HepG2 (cell line): ENCODE measurements around the gene SERPINF2. TPM values are rescaled to one million over a fixed set of nuclear protein-coding genes. Genes with fewer than 3 reads are reported as not detected.

Source experiments
- HMG20A ChIP-seq: IDR thresholded peaks from 2 replicates; pipeline ENCODE4 v1.6.1; 2016; ENCODE audit warnings: borderline replicate concordance
- KDM2A ChIP-seq: sonication (generic); formaldehyde crosslinking; IDR thresholded peaks from 2 replicates; pipeline ENCODE4 v1.4.0; 2020; ENCODE audit warnings: low read depth, missing genetic modification reagents, borderline replicate concordance
- MXI1 ChIP-seq: IDR thresholded peaks from 3 replicates; pipeline ENCODE4 v1.6.1; 2012; ENCODE audit warnings: low read depth, low read length, inconsistent platforms, borderline replicate concordance
- SMYD3 ChIP-seq: sonication (generic); formaldehyde crosslinking; IDR thresholded peaks from 2 replicates; pipeline ENCODE4 v1.8.1; 2023; ENCODE audit warnings: mild to moderate bottlenecking, missing genetic modification reagents
- ZNF24 ChIP-seq: fragments of 450-650 bp; IDR thresholded peaks from 2 replicates; pipeline ENCODE4 v1.6.1; 2017; ENCODE audit warnings: antibody characterized with exemption, mild to moderate bottlenecking
- ZNF781 ChIP-seq: sonication (generic); formaldehyde crosslinking; IDR thresholded peaks from 2 replicates; pipeline ENCODE4 v1.5.1; 2020; ENCODE audit warnings: borderline replicate concordance, mild to moderate bottlenecking, missing genetic modification reagents; ENCODE audit errors: not compliant biosample characterization
- polyA plus RNA-seq, 8 experiments: library from polyadenylated mRNA; depleted of rRNA in 3 of 8; stranded (reverse) in 7 of 8; unstranded in 1 of 8; fragments of >200 nt; fragmentation: Illumina TruSeq in 4 of 8; extraction: Trizol in 4 of 8; gene quantifications; 2 replicates each; pipeline versions ENCODE4 v1.2.1 to v1.2.3, GENCODE V29; 2011 to 2016; ENCODE audit warnings: low read depth in 4 of 8, missing spikeins in 1 of 8, mixed read lengths in 1 of 8; ENCODE audit not compliant: insufficient read depth in 1 of 8
- total RNA-seq, 5 experiments: library from RNA; depleted of rRNA; stranded (reverse); fragments of >200 nt; fragmentation: Illumina TruSeq; extraction: Trizol; gene quantifications; 2 replicates each; pipeline ENCODE4 v1.2.3, GENCODE V29; 2016; ENCODE audit warnings: low read depth in 1 of 5
- TF ChIP-seq, protein P1 (sequence below): sonication (generic); formaldehyde crosslinking; conservative IDR thresholded peaks from 2 replicates; pipeline ENCODE4 v1.5.0; 2020; ENCODE audit warnings: missing genetic modification reagents
- TF ChIP-seq, protein P2 (sequence below): IDR thresholded peaks from 2 replicates; pipeline ENCODE4 v1.6.1; 2012; ENCODE audit warnings: inconsistent platforms
- TF ChIP-seq, protein P3 (sequence below): sonication (generic); formaldehyde crosslinking; conservative IDR thresholded peaks from 2 replicates; pipeline ENCODE4 v1.8.0; 2022; ENCODE audit warnings: missing genetic modification reagents
- TF ChIP-seq, protein P4 (sequence below): sonication (generic); formaldehyde crosslinking; IDR thresholded peaks from 2 replicates; pipeline ENCODE4 v1.5.1; 2020; ENCODE audit warnings: missing genetic modification reagents, mild to moderate bottlenecking, borderline replicate concordance
- TF ChIP-seq, protein P5 (sequence below), 2 experiments: sonication (generic) in 1 of 2; formaldehyde crosslinking in 1 of 2; IDR thresholded peaks; 2 replicates each; pipeline versions ENCODE4 v1.4.0 to v1.6.1; 2016 to 2020; ENCODE audit warnings: borderline replicate concordance in 1 of 2, low read depth in 1 of 2, mild to moderate bottlenecking in 1 of 2, missing genetic modification reagents in 1 of 2
- TF ChIP-seq, protein P6 (sequence below): sonication (generic); formaldehyde crosslinking; IDR thresholded peaks from 2 replicates; pipeline ENCODE4 v1.4.0; 2020; ENCODE audit warnings: missing genetic modification reagents
- TF ChIP-seq, protein P7 (sequence below): sonication (generic); formaldehyde crosslinking; IDR thresholded peaks from 2 replicates; pipeline ENCODE4 v1.4.0; 2020; ENCODE audit warnings: missing genetic modification reagents

Gene SERPINF2
- total and polyA plus RNA-seq, 2 of the 13 experiments (the other 11 are each of a cell fraction or from before 2014, with no cell fraction given) = 309 to 548 TPM

DNA sequence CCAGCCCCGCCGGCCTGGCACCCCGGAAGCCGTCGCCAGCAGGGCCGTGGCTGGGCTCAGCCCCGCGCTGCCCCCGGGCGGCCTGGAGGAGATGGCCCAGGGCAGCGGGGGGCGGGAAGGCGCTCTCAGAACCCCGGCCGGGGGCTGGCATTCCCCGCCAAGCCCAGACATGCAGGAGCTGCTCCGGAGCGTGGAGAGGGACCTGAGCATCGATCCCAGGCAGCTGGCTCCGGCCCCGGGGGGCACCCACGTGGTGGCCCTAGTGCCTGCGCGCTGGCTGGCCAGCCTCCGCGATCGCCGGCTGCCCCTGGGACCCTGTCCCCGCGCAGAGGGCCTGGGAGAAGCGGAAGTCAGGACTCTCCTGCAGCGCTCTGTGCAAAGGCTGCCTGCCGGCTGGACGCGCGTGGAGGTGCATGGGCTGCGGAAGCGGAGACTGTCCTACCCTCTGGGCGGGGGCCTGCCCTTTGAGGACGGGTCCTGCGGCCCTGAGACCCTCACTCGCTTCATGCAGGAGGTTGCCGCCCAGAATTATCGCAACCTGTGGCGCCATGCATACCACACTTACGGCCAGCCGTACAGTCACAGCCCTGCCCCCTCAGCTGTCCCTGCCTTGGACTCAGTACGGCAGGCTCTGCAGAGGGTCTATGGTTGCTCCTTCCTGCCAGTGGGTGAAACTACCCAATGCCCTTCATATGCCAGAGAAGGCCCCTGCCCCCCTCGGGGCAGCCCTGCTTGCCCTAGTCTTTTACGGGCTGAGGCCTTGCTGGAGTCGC lies 17.6 kb upstream of the SERPINF2 start (continued):
- TF ChIP-seq, protein P1, sequence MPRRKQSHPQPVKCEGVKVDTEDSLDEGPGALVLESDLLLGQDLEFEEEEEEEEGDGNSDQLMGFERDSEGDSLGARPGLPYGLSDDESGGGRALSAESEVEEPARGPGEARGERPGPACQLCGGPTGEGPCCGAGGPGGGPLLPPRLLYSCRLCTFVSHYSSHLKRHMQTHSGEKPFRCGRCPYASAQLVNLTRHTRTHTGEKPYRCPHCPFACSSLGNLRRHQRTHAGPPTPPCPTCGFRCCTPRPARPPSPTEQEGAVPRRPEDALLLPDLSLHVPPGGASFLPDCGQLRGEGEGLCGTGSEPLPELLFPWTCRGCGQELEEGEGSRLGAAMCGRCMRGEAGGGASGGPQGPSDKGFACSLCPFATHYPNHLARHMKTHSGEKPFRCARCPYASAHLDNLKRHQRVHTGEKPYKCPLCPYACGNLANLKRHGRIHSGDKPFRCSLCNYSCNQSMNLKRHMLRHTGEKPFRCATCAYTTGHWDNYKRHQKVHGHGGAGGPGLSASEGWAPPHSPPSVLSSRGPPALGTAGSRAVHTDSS = no peak
- TF ChIP-seq, protein P2, sequence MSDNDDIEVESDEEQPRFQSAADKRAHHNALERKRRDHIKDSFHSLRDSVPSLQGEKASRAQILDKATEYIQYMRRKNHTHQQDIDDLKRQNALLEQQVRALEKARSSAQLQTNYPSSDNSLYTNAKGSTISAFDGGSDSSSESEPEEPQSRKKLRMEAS = peak; percentile 69; the same call in 1 of the 2 replicates
- TF ChIP-seq, protein P3, sequence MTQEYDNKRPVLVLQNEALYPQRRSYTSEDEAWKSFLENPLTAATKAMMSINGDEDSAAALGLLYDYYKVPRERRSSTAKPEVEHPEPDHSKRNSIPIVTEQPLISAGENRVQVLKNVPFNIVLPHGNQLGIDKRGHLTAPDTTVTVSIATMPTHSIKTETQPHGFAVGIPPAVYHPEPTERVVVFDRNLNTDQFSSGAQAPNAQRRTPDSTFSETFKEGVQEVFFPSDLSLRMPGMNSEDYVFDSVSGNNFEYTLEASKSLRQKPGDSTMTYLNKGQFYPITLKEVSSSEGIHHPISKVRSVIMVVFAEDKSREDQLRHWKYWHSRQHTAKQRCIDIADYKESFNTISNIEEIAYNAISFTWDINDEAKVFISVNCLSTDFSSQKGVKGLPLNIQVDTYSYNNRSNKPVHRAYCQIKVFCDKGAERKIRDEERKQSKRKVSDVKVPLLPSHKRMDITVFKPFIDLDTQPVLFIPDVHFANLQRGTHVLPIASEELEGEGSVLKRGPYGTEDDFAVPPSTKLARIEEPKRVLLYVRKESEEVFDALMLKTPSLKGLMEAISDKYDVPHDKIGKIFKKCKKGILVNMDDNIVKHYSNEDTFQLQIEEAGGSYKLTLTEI (CRISPR knock-in tag) = no peak
- TF ChIP-seq KDM2A (CRISPR knock-in tag) = peak; percentile 6; the same call in 1 of the 2 replicates
- TF ChIP-seq, protein P4, sequence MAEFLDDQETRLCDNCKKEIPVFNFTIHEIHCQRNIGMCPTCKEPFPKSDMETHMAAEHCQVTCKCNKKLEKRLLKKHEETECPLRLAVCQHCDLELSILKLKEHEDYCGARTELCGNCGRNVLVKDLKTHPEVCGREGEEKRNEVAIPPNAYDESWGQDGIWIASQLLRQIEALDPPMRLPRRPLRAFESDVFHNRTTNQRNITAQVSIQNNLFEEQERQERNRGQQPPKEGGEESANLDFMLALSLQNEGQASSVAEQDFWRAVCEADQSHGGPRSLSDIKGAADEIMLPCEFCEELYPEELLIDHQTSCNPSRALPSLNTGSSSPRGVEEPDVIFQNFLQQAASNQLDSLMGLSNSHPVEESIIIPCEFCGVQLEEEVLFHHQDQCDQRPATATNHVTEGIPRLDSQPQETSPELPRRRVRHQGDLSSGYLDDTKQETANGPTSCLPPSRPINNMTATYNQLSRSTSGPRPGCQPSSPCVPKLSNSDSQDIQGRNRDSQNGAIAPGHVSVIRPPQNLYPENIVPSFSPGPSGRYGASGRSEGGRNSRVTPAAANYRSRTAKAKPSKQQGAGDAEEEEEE (CRISPR knock-in tag) = no peak
- no peak for TF ChIP-seq ZNF24
- TF ChIP-seq ZNF781 (CRISPR knock-in tag) = no peak
- TF ChIP-seq MXI1 = peak; percentile 3; the same call in 1 of the 3 replicates
- TF ChIP-seq SMYD3 (CRISPR knock-in tag) = no peak
- TF ChIP-seq, protein P5, sequence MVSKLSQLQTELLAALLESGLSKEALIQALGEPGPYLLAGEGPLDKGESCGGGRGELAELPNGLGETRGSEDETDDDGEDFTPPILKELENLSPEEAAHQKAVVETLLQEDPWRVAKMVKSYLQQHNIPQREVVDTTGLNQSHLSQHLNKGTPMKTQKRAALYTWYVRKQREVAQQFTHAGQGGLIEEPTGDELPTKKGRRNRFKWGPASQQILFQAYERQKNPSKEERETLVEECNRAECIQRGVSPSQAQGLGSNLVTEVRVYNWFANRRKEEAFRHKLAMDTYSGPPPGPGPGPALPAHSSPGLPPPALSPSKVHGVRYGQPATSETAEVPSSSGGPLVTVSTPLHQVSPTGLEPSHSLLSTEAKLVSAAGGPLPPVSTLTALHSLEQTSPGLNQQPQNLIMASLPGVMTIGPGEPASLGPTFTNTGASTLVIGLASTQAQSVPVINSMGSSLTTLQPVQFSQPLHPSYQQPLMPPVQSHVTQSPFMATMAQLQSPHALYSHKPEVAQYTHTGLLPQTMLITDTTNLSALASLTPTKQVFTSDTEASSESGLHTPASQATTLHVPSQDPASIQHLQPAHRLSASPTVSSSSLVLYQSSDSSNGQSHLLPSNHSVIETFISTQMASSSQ (IDR thresholded peaks at IDR 0.05; ENCODE audit: low read depth) = no peak
- TF ChIP-seq, protein P5 (CRISPR knock-in tag; IDR thresholded peaks at IDR 0.05; ENCODE audit: borderline replicate concordance) = peak; percentile 42; the same call in 1 of the 2 replicates
- TF ChIP-seq, protein P6, sequence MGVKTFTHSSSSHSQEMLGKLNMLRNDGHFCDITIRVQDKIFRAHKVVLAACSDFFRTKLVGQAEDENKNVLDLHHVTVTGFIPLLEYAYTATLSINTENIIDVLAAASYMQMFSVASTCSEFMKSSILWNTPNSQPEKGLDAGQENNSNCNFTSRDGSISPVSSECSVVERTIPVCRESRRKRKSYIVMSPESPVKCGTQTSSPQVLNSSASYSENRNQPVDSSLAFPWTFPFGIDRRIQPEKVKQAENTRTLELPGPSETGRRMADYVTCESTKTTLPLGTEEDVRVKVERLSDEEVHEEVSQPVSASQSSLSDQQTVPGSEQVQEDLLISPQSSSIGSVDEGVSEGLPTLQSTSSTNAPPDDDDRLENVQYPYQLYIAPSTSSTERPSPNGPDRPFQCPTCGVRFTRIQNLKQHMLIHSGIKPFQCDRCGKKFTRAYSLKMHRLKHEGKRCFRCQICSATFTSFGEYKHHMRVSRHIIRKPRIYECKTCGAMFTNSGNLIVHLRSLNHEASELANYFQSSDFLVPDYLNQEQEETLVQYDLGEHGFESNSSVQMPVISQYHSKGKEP (CRISPR knock-in tag) = no peak
- TF ChIP-seq HMG20A (CRISPR knock-in tag) = no peak
- TF ChIP-seq, protein P7, sequence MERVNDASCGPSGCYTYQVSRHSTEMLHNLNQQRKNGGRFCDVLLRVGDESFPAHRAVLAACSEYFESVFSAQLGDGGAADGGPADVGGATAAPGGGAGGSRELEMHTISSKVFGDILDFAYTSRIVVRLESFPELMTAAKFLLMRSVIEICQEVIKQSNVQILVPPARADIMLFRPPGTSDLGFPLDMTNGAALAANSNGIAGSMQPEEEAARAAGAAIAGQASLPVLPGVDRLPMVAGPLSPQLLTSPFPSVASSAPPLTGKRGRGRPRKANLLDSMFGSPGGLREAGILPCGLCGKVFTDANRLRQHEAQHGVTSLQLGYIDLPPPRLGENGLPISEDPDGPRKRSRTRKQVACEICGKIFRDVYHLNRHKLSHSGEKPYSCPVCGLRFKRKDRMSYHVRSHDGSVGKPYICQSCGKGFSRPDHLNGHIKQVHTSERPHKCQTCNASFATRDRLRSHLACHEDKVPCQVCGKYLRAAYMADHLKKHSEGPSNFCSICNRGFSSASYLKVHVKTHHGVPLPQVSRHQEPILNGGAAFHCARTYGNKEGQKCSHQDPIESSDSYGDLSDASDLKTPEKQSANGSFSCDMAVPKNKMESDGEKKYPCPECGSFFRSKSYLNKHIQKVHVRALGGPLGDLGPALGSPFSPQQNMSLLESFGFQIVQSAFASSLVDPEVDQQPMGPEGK (CRISPR knock-in tag) = no peak; the same call in 1 of the 2 replicates
